Measurements from ENCODE around the gene SERPINB8.

DNA sequence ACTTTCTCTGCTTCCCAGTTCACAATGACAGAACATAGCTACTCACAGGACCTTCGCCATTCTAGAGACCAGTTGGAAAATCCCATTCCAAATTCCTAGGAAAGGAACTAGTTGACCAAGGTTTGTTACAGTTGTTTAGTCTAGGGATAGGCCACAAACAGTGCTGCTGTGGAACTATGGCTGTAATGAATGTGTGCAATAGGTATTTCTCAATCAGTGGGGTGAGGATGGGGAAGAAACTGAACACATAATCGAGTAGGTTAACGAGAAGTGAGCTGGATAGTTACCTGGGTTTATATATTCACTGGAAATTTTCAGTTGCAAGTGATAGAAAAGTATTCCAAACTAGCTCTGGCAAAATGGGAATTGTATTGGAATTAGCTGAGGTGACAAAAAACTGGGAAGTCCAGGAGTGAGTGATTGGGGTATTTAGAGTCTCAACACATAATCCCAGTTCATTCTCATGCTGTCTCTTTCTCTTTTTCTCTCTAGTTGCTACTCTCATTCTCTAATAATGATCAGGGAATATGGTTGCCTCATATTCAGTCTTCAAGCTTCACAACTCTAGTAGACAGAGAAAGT lies 39.0 kb upstream of the SERPINB8 start:
- TF ChIP-seq EP300 (IDR thresholded peaks at IDR 0.05; ENCODE audit: borderline replicate concordance) (no peak), YY1 (IDR thresholded peaks at IDR 0.05; ENCODE audit: low read depth) (no peak), FOXM1 (IDR thresholded peaks at IDR 0.05; ENCODE audit: borderline replicate concordance, low read depth) (no peak), ZBTB7A (IDR thresholded peaks at IDR 0.05; ENCODE audit: low read depth) (no peak), CREB1 (IDR thresholded peaks at IDR 0.05; ENCODE audit: low read depth) (no peak), NFIC (IDR thresholded peaks at IDR 0.05) (no peak), CEBPB (IDR thresholded peaks at IDR 0.05) (no peak), TAF1 (IDR thresholded peaks at IDR 0.05; ENCODE audit: low read depth) (no peak), TEAD4 (IDR thresholded peaks at IDR 0.05) (no peak)
- TF ChIP-seq, protein P1, sequence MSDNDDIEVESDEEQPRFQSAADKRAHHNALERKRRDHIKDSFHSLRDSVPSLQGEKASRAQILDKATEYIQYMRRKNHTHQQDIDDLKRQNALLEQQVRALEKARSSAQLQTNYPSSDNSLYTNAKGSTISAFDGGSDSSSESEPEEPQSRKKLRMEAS (IDR thresholded peaks at IDR 0.05): no peak
- TF ChIP-seq, protein P2, sequence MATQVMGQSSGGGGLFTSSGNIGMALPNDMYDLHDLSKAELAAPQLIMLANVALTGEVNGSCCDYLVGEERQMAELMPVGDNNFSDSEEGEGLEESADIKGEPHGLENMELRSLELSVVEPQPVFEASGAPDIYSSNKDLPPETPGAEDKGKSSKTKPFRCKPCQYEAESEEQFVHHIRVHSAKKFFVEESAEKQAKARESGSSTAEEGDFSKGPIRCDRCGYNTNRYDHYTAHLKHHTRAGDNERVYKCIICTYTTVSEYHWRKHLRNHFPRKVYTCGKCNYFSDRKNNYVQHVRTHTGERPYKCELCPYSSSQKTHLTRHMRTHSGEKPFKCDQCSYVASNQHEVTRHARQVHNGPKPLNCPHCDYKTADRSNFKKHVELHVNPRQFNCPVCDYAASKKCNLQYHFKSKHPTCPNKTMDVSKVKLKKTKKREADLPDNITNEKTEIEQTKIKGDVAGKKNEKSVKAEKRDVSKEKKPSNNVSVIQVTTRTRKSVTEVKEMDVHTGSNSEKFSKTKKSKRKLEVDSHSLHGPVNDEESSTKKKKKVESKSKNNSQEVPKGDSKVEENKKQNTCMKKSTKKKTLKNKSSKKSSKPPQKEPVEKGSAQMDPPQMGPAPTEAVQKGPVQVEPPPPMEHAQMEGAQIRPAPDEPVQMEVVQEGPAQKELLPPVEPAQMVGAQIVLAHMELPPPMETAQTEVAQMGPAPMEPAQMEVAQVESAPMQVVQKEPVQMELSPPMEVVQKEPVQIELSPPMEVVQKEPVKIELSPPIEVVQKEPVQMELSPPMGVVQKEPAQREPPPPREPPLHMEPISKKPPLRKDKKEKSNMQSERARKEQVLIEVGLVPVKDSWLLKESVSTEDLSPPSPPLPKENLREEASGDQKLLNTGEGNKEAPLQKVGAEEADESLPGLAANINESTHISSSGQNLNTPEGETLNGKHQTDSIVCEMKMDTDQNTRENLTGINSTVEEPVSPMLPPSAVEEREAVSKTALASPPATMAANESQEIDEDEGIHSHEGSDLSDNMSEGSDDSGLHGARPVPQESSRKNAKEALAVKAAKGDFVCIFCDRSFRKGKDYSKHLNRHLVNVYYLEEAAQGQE (IDR thresholded peaks at IDR 0.05; ENCODE audit: low read depth): no peak
- TF ChIP-seq, protein P3, sequence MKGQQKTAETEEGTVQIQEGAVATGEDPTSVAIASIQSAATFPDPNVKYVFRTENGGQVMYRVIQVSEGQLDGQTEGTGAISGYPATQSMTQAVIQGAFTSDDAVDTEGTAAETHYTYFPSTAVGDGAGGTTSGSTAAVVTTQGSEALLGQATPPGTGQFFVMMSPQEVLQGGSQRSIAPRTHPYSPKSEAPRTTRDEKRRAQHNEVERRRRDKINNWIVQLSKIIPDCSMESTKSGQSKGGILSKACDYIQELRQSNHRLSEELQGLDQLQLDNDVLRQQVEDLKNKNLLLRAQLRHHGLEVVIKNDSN (IDR thresholded peaks at IDR 0.05): no peak
